AG09309 (cell line): ENCODE data around the gene NOX5.

Experiments used
- DNase-seq: peaks from one replicate; pipeline ENCODE4 v3.0.0-alpha.2; 2010; ENCODE audit warnings: low read depth
- H3K4me3 ChIP-seq: 2 replicates; pipeline ENCODE4 v1.5.1; 2011; ENCODE audit warnings: mild to moderate bottlenecking, low read depth, low read length, moderate library complexity; ENCODE audit not compliant: control insufficient read depth
- CTCF ChIP-seq: IDR thresholded peaks from 2 replicates; pipeline ENCODE4 v1.5.1; 2011; ENCODE audit warnings: mild to moderate bottlenecking, low read depth, low read length, inconsistent platforms; ENCODE audit not compliant: insufficient read depth, control insufficient read depth; ENCODE audit errors: missing control alignments

The NOX5 gene

GRCh38 chr15:69092159-69092558 lies 77.7 kb downstream of the NOX5 start:
- DNase-seq, result no peak
- H3K4me3 ChIP-seq, result no peak overlapping the region
- no peak for TF ChIP-seq CTCF

- H3K4me3 ChIP-seq, result no peak overlapping the region
- DNase-seq, result no peak
- TF ChIP-seq CTCF, result no peak
Measured at GRCh38 chr15:69093127-69093526, 78.6 kb downstream of the NOX5 start.

GRCh38 chr15:69093614-69094013 lies 79.1 kb downstream of the NOX5 start:
- no peak for TF ChIP-seq CTCF
- no peak for DNase-seq
- no peak overlapping the region for H3K4me3 ChIP-seq

GRCh38 chr15:69094124-69094921 lies 79.8 kb downstream of the NOX5 start:
- TF ChIP-seq CTCF, result no peak
- no peak overlapping the region for H3K4me3 ChIP-seq
- no peak for DNase-seq

GRCh38 chr15:69095274-69095673 lies 80.8 kb downstream of the NOX5 start:
- H3K4me3 ChIP-seq, result no peak overlapping the region
- DNase-seq, result no peak
- TF ChIP-seq CTCF, result no peak

GRCh38 chr15:69096196-69096595 lies 81.7 kb downstream of the NOX5 start:
- no peak overlapping the region for H3K4me3 ChIP-seq
- no peak for DNase-seq
- TF ChIP-seq CTCF, result no peak
